ENCODE results near the gene SELENOI.
"Not testable (repeated sequence)": the region's sequence is repeated elsewhere in the genome, so short reads cannot be mapped to it uniquely, and the experiment has no call there.

SELENOI gene

DNA sequence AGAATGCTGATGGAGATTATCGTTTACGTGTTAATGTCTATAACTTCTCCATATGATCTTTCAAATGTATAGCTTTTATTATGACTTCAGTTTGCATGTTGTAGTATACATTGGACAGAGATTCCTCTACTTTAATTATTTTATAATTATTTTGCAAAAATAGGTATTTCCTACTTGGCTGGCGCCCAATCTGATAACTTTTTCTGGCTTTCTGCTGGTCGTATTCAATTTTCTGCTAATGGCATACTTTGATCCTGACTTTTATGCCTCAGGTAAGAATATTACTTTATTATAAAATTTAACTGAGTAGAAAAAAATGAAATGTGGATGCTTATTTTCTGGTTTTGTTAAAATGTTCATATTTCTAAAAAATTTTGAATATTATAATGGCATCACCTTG lies 18.7 kb downstream of the SELENOI start:
- no peak overlapping the region for H3K4me3 ChIP-seq (ENCODE audit: low read length)
- no peak overlapping the region for H3K9ac ChIP-seq (ENCODE audit: low read depth, low read length)
- no peak overlapping the region for H3K4me2 ChIP-seq (ENCODE audit: low read length)
- H3K4me1 ChIP-seq (ENCODE audit: control insufficient read depth, insufficient read depth, low read length), result peaks cover 6% of the 10 kb centered on the region
- H3K9me3 ChIP-seq (replicated peaks; ENCODE audit: low read length), result no peaks in the 10 kb centered on the region
- no peaks in the 10 kb centered on the region for H3K27me3 ChIP-seq (ENCODE audit: control insufficient read depth, insufficient read depth, low read length)
- peaks cover 18% of the 10 kb centered on the region for H3K36me3 ChIP-seq (ENCODE audit: insufficient read depth, low read length)

DNA sequence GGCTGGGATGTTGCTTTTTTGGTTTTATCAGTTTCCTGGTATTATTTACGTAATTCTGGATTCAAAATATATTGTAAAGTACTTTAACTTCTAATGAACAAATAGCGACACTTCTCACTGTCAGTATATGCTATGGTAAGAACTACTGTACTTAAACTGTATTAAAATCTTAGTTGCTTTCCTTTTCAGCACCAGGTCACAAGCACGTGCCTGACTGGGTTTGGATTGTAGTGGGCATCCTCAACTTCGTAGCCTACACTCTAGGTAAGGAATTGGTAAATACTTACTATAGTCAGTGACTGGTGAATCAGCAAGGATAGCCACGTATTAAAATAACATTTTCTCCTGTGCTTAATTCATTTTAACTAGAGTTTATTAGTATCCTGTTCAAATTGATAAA lies 21.0 kb downstream of the SELENOI start:
- H3K4me1 ChIP-seq (ENCODE audit: control insufficient read depth, insufficient read depth, low read length), result peaks cover 6% of the 10 kb centered on the region
- H3K4me2 ChIP-seq (ENCODE audit: low read length), result no peak overlapping the region
- H3K9ac ChIP-seq (ENCODE audit: low read depth, low read length), result no peak overlapping the region
- H3K27me3 ChIP-seq (ENCODE audit: control insufficient read depth, insufficient read depth, low read length), result no peaks in the 10 kb centered on the region
- H3K9me3 ChIP-seq (replicated peaks; ENCODE audit: low read length), result no peaks in the 10 kb centered on the region
- peaks cover 18% of the 10 kb centered on the region for H3K36me3 ChIP-seq (ENCODE audit: insufficient read depth, low read length)
- no peak overlapping the region for H3K4me3 ChIP-seq (ENCODE audit: low read length)

DNA sequence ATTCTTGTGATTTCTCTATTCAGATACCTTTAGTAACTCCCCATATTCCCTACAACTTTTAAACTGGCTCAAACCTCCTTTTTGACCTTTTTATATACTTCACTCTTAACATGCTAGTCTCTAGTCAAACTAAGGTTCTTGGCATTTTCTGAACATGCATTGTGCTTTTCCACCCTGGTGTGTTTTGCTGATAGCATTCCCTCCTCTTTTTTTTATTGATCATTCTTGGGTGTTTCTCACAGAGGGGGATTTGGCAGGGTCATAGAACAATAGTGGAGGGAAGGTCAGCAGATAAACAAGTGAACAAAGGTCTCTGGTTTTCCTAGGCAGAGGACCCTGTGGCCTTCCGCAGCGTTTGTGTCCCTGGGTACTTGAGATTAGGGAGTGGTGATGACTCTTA lies 23.7 kb downstream of the SELENOI start:
- peaks cover 31% of the 10 kb centered on the region for H3K36me3 ChIP-seq (ENCODE audit: insufficient read depth, low read length)
- not testable (repeated sequence) for H3K9me3 ChIP-seq (replicated peaks; ENCODE audit: low read length); H3K4me3 ChIP-seq (ENCODE audit: low read length); H3K9ac ChIP-seq (ENCODE audit: low read depth, low read length); H3K27me3 ChIP-seq (ENCODE audit: control insufficient read depth, insufficient read depth, low read length); H3K4me2 ChIP-seq (ENCODE audit: low read length); H3K4me1 ChIP-seq (ENCODE audit: control insufficient read depth, insufficient read depth, low read length)

DNA sequence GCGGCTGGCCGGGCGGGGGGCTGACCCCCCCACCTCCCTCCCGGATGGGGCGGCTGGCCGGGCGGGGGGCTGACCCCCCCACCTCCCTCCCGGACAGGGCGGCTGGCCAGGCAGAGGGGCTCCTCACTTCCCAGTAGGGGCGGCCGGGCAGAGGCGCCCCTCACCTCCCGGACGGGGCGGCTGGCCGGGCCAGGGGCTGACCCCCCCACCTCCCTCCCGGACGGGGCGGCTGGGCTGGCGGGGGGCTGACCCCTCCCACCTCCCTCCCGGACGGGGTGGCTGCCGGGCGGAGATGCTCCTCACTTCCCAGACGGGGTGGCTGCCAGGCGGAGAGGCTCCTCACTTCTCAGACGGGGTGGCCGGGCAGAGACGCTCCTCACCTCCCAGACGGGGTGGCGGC lies 25.0 kb downstream of the SELENOI start:
- not testable (repeated sequence) for H3K9me3 ChIP-seq (replicated peaks; ENCODE audit: low read length); H3K4me3 ChIP-seq (ENCODE audit: low read length); H3K9ac ChIP-seq (ENCODE audit: low read depth, low read length); H3K4me1 ChIP-seq (ENCODE audit: control insufficient read depth, insufficient read depth, low read length); H3K4me2 ChIP-seq (ENCODE audit: low read length); H3K27me3 ChIP-seq (ENCODE audit: control insufficient read depth, insufficient read depth, low read length)
- H3K36me3 ChIP-seq (ENCODE audit: insufficient read depth, low read length), result peaks cover 40% of the 10 kb centered on the region

DNA sequence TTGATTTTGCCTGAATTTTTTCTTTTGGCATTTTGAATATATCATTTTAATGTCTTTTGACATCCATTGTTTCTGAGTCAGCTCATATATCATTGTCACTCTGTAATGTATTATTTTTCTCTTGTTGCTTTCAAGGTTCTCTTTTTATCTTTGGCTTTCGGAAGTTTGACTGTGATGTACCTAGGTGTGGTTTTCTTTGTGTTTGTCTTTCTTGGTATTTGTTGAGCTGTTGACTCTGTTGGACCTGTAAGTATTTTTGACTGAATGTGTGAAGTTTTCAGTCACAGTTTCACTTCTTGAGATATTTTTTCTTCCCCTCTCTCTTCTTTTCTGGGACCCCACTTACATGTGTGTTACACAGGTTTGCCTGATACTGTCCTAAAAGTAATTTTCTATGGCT lies 30.9 kb downstream of the SELENOI start:
- H3K36me3 ChIP-seq (ENCODE audit: insufficient read depth, low read length), result peaks cover 37% of the 10 kb centered on the region

DNA sequence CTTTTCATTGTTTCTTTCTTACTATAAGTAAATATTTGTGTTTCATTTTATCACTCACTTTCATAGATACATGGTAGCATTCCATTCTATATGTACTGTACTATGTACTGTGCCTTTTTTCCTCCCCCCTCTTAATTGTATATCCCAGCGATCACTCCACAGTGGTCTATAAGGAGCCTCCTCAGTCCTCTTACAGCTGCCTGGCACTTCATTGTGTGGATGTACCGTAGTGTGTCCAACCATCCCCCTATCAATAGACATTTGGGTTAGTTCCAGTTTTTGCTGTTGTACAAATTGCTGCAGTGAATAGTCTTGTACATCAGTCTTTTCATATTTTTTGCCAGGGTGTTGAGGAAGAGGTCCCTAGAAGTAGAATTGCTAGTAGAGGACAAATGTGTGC lies 34.3 kb downstream of the SELENOI start:
- Histone ChIP-seq H3K9me3 (replicated peaks; ENCODE audit: low read length) (no peaks in the 10 kb centered on the region), H3K4me1 (ENCODE audit: control insufficient read depth, insufficient read depth, low read length) (no peaks in the 10 kb centered on the region), H3K36me3 (ENCODE audit: insufficient read depth, low read length) (peaks cover 28% of the 10 kb centered on the region), H3K9ac (ENCODE audit: low read depth, low read length) (no peak overlapping the region), H3K27me3 (ENCODE audit: control insufficient read depth, insufficient read depth, low read length) (no peaks in the 10 kb centered on the region), H3K4me3 (ENCODE audit: low read length) (no peak overlapping the region), H3K4me2 (ENCODE audit: low read length) (no peak overlapping the region)

More for the DNA sequence above, 30.9 kb downstream of the SELENOI start:
- H3K9me3 ChIP-seq (replicated peaks; ENCODE audit: low read length), result no peaks in the 10 kb centered on the region
- no peaks in the 10 kb centered on the region for H3K4me1 ChIP-seq (ENCODE audit: control insufficient read depth, insufficient read depth, low read length)
- H3K4me3 ChIP-seq (ENCODE audit: low read length), result no peak overlapping the region
- no peak overlapping the region for H3K9ac ChIP-seq (ENCODE audit: low read depth, low read length)
- H3K27me3 ChIP-seq (ENCODE audit: control insufficient read depth, insufficient read depth, low read length), result no peaks in the 10 kb centered on the region
- H3K4me2 ChIP-seq (ENCODE audit: low read length), result no peak overlapping the region

DNA sequence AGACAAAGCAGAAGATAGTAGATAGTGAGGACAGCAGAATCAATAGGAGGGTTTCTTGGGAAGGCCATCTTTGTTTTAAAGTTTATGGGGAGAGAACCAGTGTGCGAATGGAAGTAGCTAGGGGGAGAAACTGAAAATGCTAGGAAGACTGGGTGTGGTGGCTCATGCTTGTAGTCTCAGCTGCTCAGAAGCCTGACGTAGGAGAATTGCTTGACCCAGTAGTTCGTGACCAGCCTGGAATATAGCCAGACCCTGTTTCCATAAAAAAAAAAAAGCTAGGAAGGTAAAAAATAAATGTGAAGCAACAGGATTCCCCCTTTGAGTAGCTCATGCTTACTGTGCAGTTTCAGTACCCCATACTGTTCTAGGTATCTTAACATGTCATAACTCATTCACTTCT lies 36.6 kb downstream of the SELENOI start:
- H3K4me2 ChIP-seq (ENCODE audit: low read length), result no peak overlapping the region
- no peaks in the 10 kb centered on the region for H3K9me3 ChIP-seq (replicated peaks; ENCODE audit: low read length)
- H3K36me3 ChIP-seq (ENCODE audit: insufficient read depth, low read length), result peaks cover 29% of the 10 kb centered on the region
- no peak overlapping the region for H3K9ac ChIP-seq (ENCODE audit: low read depth, low read length)
- H3K27me3 ChIP-seq (ENCODE audit: control insufficient read depth, insufficient read depth, low read length), result no peaks in the 10 kb centered on the region
- H3K4me3 ChIP-seq (ENCODE audit: low read length), result no peak overlapping the region
- no peaks in the 10 kb centered on the region for H3K4me1 ChIP-seq (ENCODE audit: control insufficient read depth, insufficient read depth, low read length)

DNA sequence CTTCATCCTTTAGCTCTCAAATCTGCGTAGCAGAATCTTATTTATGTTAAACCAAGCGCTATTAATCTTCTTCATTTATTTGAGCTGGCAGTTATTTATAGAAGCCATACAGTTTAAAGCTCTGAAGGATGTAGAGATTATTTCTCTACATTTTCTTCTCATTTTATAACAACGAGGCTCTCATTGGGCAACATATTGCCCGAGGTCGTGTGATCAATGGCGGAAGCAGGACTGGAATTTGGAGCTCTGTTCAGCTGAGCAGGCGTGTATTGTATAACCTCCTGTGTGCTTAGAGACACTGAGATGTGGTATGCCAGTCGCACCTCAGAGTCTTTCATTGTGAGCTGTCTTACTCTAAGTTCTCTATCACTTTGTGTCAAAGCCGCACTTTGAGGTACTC lies 38.2 kb downstream of the SELENOI start:
- H3K9me3 ChIP-seq (replicated peaks; ENCODE audit: low read length), result no peaks in the 10 kb centered on the region
- H3K4me3 ChIP-seq (ENCODE audit: low read length), result no peak overlapping the region
- no peak overlapping the region for H3K9ac ChIP-seq (ENCODE audit: low read depth, low read length)
- no peak overlapping the region for H3K4me2 ChIP-seq (ENCODE audit: low read length)
- no peaks in the 10 kb centered on the region for H3K4me1 ChIP-seq (ENCODE audit: control insufficient read depth, insufficient read depth, low read length)
- H3K27me3 ChIP-seq (ENCODE audit: control insufficient read depth, insufficient read depth, low read length), result no peaks in the 10 kb centered on the region
- peaks cover 27% of the 10 kb centered on the region for H3K36me3 ChIP-seq (ENCODE audit: insufficient read depth, low read length)

DNA sequence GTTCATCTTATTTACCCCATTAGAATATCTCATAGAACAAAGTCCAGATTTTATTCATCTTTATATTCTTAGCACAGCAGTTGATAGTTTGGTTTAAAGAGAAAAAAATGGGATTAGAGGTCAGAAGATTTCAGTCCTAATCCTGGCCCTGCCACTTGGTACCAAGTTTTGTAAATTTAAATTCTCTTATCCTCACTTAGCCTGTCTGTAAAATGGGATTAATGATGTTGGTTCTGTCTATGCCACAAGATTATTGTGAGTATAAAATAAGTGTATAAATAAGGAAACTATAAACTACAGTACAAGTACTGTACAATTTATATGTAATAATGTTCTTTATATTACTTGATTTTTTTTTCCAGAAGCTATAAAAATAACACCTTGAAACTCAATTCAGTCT lies 38.7 kb downstream of the SELENOI start:
- no peak overlapping the region for H3K4me2 ChIP-seq (ENCODE audit: low read length)
- peaks cover 31% of the 10 kb centered on the region for H3K36me3 ChIP-seq (ENCODE audit: insufficient read depth, low read length)
- no peaks in the 10 kb centered on the region for H3K9me3 ChIP-seq (replicated peaks; ENCODE audit: low read length)
- H3K4me1 ChIP-seq (ENCODE audit: control insufficient read depth, insufficient read depth, low read length), result no peaks in the 10 kb centered on the region
- H3K4me3 ChIP-seq (ENCODE audit: low read length), result no peak overlapping the region
- no peaks in the 10 kb centered on the region for H3K27me3 ChIP-seq (ENCODE audit: control insufficient read depth, insufficient read depth, low read length)
- H3K9ac ChIP-seq (ENCODE audit: low read depth, low read length), result no peak overlapping the region

DNA sequence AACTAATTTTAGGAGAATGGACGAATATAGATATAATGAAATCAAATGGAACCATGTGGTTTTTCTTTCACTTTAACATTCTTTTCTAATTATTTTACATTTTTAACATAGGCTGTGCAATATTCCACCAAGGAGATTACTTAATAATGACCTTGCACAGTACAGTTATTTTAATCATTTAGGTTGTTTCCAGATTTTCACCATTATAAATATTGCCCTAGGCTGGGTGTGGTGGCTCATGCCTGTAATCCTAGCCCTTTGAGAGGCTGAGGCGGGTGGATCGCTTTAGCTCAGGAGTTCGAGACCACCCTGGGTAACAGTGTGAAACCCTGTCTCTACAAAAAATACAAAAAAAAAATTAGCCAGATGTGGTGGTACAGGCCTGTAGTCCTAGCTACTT lies 41.2 kb downstream of the SELENOI start:
- H3K9me3 ChIP-seq (replicated peaks; ENCODE audit: low read length), result no peaks in the 10 kb centered on the region
- no peak overlapping the region for H3K4me2 ChIP-seq (ENCODE audit: low read length)
- H3K4me1 ChIP-seq (ENCODE audit: control insufficient read depth, insufficient read depth, low read length), result no peaks in the 10 kb centered on the region
- no peaks in the 10 kb centered on the region for H3K27me3 ChIP-seq (ENCODE audit: control insufficient read depth, insufficient read depth, low read length)
- no peak overlapping the region for H3K9ac ChIP-seq (ENCODE audit: low read depth, low read length)
- no peak overlapping the region for H3K4me3 ChIP-seq (ENCODE audit: low read length)
- peaks cover 34% of the 10 kb centered on the region for H3K36me3 ChIP-seq (ENCODE audit: insufficient read depth, low read length)

DNA sequence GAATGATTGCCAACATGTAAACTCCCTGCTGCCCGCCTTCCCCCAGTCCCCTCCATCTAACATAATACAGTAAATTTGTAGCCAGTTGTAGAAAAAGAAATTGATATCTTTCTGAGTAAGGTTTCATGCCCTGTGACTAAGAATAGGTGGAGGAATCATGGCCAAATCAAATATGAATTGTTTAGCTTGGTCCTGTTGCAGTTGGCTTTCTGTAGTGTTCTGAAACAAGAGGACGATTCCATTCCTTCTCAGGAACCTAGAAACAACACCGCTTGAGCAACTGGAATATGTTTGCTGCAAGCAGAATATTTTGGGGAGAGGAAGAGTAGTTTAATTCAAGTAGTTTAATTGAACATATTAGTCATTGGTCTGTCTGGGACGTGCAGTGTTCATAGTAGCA lies 48.8 kb downstream of the SELENOI start:
- Histone ChIP-seq H3K27me3 (ENCODE audit: control insufficient read depth, insufficient read depth, low read length) (no peaks in the 10 kb centered on the region), H3K36me3 (ENCODE audit: insufficient read depth, low read length) (peaks cover 18% of the 10 kb centered on the region), H3K9ac (ENCODE audit: low read depth, low read length) (no peak overlapping the region), H3K4me1 (ENCODE audit: control insufficient read depth, insufficient read depth, low read length) (peaks cover 13% of the 10 kb centered on the region), H3K9me3 (replicated peaks; ENCODE audit: low read length) (no peaks in the 10 kb centered on the region), H3K4me3 (ENCODE audit: low read length) (no peak overlapping the region), H3K4me2 (ENCODE audit: low read length) (peak overlapping the region; percentile 14)

DNA sequence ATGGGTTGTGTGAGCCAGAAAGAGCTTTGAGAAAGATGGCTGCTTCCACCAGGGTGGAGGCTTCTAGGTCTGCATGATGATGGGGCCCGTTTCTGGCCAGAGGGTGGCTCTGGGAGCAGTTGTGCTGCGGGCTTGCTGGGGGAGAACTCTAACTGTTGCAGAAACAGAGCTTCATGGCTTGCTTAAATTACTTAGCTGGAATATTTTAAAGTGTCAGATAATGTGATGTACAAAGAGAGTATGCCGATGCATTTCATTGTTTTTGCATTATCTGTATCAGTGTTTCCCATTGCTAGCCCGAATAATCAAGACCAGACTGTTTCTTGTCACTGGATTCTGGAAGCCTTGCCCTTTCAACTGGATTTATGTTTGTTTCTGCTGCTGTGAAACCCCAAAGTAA lies 49.5 kb downstream of the SELENOI start:
- peaks cover 14% of the 10 kb centered on the region for H3K36me3 ChIP-seq (ENCODE audit: insufficient read depth, low read length)
- no peaks in the 10 kb centered on the region for H3K9me3 ChIP-seq (replicated peaks; ENCODE audit: low read length)
- H3K4me2 ChIP-seq (ENCODE audit: low read length), result peak overlapping the region; percentile 14
- no peaks in the 10 kb centered on the region for H3K27me3 ChIP-seq (ENCODE audit: control insufficient read depth, insufficient read depth, low read length)
- peaks cover 13% of the 10 kb centered on the region for H3K4me1 ChIP-seq (ENCODE audit: control insufficient read depth, insufficient read depth, low read length)
- H3K4me3 ChIP-seq (ENCODE audit: low read length), result no peak overlapping the region
- no peak overlapping the region for H3K9ac ChIP-seq (ENCODE audit: low read depth, low read length)

Measured in skeletal muscle satellite cell (primary cell).